HCEC 1CT (cell line): ENCODE results near the gene ARHGAP42.

Experiments used
- DNase-seq: peaks from one replicate; pipeline ENCODE4 v3.0.0-alpha.2; 2017

The ARHGAP42 gene

DNA sequence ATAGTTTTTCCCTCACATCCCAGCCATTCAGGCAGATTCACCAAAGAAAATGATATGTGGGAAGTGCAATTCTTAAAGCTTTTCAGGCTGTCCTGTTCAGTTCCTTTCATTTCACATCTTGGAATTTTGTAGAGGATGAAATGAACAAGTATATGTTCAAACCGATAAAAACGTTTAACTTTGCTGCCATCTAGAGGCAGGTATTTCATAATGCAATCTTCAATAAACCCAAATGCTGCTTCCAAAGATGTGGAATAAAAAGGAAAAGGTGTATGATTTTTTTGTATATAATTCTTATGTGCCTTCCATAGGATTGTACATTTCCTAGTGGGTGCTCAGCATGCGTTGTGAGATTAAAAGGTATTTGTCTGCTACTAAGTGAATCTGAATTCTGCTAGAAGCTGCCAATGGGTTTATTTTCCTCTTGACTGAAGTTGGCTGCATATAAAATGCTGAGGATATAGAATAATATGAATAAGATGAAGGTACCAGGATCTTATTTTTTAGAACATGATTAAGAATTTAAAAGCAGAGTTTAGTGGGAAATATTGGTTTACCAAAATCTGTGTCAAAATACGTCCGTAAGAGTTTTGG lies 243.2 kb downstream of the ARHGAP42 start:
- peak; percentile 67 for DNase-seq

DNA sequence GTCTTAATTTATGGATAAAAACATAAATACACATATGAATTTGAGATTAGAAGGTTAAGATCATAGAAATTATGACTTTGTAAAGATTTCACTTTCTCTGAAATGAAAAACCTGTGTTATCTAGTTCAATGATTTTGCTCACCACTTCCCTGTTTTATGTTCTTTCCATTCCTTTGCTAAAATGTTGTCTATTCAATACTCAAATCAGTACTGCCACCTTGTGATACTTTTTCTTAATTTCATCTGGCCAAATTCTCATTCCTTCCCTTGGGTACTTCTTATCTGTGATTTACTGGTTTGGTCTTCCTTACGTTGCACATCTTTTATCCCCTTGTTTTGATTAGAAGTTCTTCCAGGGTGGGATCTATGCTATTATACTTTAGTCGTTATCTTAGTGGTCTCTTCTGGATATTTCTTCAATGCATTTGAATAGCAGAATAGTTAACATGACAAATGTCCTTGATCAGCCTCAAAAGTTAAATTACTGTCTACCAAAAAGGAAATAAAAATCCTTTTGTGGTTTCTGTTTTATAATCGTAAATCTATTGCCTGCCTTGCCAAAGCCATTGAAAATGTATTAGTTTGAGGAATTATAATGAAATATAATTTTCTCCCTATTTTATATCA lies 245.5 kb downstream of the ARHGAP42 start:
- DNase-seq = peak; percentile 45

DNA sequence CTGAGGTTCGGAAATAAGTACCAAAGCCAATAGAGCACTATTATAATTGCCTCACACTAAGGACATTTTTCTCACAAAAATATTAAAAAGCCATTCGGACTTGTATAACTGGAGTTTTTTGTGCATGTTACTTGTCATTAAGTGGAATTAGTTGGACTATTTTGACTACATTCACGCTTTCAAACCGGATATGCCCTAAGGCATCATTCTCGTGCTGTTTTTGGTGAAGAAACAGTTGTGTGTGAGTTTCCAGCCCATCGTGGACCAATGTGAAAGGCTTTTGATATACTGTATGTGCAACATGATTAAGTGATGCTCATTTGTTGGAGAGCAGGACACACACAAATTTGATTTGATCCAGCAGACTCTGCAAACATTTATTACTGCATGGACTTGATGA lies 249.7 kb downstream of the ARHGAP42 start:
- no peak for DNase-seq

DNA sequence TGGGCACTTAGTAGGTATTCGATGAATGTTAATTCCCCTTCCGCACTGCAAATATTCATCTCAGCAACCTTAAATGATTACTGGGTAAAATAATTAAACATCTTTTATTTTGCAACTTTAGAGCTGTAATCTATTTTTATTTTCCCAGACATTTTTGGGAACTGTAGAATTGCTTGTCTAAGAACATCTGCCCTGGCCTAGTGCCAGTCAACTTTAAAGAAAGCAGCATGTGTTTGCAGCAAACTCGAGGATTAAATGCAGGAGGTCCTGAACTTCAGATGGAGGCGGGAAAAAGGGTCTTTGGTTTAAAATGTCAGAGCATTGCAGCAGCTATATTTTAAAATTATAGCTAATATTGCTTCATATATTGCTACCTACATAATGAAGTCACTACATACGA lies 252.5 kb downstream of the ARHGAP42 start:
- DNase-seq = no peak

DNA sequence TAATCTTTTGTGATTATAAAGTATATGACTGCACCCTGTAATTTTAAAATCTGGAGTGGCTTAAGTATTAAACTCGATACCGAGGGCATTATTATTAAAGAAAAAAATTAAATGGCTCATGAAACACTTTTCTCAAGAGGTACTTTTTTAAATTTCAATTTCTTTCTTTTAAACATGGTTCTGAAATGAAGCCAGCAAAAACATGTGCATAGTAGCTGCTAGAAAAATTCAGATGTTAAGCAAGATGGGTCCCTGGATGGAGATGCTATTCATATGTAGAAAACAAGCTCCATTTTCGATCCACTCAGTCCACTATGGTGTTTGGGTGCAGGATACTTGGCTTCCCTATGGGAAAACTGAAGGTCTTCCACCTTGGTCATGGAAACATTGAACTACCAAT lies 253.0 kb downstream of the ARHGAP42 start:
- no peak for DNase-seq

DNA sequence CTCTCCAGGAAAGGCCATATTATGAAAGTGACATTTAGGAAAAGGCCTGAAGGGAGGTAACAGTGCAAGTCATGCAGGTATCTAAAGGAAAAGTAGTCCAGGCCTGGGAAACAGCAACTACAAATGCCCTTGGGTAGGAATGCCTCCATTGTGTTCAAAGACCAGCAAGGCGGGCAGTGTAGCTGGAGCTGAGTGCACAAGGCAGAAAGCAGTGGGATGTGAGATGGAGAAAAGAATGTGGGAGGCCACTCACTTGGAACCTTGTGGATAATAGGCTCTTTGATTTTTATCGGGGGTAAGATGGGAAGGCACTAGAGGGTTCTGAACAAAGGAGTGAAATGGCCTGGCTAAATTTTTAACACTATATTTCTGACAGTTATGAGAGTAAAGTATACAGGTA lies 253.9 kb downstream of the ARHGAP42 start:
- no peak for DNase-seq

DNA sequence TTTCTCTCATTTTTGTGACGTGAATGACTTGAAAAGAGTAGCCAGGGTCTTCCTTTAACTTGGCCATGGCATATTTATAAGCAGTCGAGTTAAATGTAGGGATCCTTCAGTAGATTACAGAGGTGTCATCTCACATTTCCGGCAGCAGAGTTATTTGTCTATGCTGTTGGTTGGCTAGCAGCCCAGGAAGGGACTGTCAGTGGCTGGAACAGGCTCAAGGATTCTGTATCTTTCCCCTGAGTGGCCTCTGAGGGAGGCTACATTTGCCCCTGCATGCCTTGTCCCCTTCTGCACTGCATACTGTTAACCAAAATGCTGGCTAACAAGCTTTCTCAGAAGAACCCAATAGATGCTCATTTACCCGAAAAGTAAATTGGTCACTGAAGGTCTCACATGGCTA lies 254.9 kb downstream of the ARHGAP42 start:
- DNase-seq = peak; percentile 8

DNA sequence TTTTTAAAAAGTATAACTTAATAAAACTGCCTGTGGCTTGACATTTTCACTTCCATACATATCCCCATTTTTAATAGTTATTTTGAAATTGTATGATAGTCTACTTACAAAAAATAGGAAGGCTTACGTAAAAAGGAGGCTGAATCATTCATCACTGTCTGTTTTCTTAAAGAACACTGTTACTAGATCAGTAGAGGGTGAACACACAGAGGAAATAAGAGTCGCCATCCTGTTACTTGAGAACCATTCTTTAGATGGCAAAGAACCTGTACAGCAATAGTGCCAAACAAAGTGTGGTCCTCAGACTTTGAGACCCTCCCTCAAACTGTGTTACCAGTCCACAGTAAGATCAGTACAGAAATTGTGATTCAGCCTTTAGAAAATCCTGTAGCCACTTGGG lies 261.8 kb downstream of the ARHGAP42 start:
- no peak for DNase-seq

DNA sequence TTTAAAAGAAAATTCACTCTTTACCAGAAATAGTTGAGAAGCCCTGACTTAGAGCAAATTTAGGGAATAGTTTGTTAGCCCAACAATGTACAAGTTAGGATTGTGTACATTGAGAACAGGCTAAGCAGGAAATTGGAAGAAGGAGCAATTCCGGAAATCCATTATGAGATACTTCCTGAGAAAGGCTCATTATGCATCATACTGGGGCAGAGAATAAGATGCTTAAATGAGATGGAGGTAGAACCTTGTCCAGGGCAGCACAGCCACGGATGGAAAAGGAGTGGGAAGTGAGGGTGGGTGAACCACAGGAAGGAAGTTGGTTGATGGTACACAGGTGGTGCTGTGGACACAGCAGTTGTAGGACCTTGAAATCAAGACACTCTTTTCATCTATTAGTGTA lies 262.4 kb downstream of the ARHGAP42 start:
- DNase-seq = no peak

DNA sequence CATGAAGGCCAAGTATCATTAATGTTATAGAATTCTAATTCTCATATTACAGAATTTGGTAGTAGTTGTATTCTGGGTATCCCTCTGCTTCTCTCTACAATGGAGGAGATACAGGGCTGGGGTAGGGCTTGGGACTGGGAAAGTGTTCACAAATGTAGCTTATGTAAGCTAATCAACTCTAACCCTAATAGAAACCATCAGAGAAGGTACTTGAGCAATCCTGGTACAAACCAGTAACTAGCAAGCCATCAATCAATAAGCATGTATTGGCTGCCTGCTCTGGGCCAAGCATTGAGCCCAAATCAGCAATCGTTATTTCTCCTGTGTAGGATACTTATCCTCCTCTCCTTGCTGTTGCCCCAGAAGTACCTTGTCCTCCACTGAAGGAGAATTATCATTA lies 268.2 kb downstream of the ARHGAP42 start:
- DNase-seq = no peak

DNA sequence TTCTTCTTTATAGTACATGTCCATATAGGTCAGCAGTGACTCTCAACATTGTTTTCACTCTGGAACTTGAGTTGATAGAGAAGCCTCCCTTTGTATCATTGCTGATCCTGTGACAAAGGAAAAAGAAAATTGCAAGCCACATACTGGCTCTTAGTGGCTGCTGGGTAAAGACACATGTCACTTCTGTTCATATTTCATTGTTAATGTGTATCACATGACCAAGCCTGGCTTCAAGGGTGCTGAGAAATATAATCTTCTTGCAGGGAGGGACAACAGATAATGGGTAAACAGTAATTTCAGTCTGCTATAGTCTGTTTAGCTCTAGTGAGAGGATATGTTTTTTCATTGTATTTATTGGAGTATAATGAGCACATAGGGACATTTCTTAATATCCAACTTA lies 269.3 kb downstream of the ARHGAP42 start:
- no peak for DNase-seq

DNA sequence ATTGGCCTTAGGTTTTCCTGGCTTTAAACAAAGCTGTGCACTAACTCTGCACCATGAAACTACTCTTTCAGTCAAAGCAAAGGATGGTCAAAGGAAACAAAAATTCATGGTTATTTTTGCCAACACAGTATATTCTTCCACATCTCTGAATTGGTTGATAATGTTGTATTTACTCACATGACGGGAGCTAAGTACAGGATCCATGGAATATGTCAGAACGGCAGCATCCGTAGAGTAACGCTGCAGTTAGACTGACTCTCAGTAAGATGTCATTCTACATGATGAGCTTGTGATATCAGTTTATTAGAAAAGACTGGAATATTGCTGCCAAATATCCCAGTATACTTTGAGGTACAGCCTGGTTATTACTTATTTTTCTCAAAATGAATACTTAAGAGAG lies 270.4 kb downstream of the ARHGAP42 start:
- DNase-seq = no peak

DNA sequence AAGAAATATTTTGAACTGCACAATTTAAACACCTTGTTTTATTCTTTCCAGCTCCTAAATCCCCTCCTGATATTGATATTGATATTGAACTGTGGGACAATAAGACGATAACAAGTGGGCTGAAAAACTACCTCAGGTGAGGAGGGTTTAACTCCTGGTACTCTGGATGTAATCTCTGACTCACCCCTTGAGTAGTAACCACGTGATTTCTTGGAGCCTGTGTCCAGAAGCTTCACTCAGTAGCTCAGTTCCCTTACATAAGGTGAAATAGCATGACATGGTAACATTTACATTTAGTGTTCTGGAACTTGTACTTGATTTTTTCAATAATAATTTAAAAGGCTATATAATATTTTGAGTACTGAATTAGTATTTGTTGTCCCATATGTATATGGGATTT lies 274.5 kb downstream of the ARHGAP42 start:
- DNase-seq = peak; percentile 3

DNA sequence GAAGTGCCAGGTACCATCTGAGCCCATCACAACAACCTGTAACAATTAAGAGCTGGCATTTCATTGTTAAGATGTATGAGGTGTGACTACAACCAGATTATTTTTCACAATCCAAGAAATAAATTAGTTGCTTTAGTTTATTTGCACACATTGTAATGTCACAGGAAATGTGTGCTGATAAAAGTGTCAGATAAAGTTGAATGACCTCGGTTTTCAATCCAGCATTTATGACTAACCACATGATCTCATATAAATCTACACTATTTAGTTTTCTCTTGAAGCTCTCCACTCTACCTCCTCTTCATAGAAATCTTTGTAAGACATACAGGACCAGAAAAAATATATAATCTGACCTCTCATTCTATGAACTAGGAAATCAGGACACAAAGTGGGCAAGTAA lies 276.3 kb downstream of the ARHGAP42 start:
- DNase-seq = no peak

DNA sequence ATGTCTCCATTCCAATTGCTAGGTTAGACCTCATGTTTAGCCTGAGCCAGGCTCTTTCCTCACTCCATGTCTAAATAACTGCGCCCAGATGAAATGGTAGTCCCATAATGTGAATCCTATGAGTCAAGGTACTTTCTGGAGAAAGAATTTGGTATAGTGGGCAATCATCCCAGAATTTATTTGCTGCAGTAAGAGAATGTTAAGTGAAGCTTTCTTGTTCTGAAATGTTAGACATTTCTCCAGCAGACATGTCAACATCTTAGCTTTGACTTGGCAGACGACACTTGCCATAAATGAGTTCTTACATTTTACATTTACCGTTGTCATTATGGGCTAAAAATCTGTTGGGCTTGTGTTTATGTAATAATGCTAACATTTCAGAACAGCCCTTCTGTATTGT lies 277.3 kb downstream of the ARHGAP42 start:
- no peak for DNase-seq

DNA sequence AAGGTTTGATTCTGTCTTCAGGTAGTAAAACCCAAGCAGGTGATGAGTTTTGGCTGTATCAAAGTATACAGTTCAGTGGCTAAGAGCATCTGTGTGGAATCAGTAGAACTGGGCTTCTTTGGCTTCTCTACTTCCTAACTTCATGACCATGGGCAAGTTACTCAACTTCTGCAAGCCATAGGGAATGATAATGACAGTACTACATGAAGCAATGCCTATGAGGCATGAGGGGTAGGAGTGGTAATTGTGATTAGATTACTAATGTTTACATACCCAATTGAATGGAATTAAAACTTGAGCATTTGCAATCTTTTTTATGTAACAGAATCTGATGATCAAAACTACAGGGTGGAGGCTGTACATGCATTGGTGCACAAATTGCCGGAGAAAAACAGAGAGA lies 278.3 kb downstream of the ARHGAP42 start:
- no peak for DNase-seq

DNA sequence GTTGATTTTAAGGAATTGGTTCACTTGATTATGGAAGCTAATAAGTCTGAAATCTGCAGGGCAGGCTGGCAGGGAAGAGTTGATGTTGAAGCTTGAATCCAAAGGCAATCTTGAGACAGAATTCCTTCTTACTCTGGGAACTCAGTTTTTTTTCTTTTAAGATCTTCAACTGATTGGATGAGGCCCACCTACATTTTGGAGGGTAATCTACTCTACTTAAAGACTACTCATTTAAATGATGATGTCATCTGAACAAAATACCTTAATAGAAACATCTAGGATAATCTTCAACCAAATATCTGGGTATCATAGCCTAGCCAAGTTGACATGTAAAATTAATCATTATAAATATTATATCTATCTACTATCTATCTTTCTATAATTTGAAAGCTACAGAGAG lies 279.3 kb downstream of the ARHGAP42 start:
- DNase-seq = no peak

DNA sequence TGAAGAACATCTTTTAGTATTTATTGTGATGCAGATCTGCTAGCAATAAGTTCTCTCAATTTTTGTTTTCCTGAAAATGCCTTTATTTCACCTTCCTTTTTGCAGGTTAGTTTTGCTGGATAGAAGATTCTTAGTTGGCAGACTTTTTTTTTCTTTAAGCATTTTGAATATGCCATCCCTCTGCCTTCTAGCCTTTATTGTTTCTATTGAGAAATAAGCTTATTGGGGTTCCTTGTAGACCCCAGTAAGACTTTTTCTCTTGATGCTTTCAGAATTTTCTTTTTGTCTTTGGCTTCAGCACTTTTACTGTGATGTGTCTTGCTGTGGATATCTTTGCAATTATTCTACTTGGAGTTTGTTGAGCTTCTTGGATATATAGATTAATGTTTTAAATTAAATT lies 281.9 kb downstream of the ARHGAP42 start:
- no peak for DNase-seq

DNA sequence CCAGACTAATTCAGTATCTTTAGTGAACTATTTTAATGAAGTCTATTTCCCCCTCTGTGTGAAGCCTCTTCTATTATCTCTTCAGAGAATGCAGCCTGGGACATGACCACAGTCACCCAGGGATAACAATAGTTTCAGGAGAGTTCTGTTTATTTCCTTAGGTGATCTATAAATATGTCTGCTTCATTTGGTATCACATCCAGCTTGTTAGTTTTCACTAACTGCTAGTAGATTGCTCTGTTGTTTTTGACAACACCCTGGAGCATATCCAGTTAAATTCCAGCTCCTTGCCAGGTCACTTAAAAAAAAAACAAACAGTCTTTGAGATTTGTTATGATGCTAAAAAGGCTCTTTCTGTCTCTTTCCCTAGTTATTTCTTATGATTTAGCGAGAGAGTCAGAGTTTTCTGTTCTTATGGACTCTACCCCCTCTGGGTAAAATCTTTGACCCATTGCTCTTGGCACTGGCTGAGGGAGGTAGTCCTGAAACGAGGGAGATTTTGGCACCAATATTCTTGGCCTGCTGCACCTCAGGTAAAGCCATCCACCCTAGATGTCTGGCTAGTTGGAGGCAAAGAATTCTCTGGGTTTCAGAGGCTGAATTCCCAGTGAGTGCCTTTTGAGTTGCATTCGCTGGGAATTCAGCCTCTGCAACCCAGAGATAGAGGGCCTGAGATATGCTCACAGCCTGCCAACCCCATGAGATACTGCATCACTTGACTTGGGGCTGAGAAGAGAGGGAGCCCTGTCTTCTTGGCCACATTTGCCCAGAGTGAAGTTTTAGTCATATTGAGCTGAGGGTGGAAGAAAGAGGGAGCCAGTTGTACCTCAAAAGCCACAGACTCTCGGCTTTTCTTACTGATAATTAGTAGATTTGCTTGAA lies 283.4 kb downstream of the ARHGAP42 start:
- DNase-seq = no peak

DNA sequence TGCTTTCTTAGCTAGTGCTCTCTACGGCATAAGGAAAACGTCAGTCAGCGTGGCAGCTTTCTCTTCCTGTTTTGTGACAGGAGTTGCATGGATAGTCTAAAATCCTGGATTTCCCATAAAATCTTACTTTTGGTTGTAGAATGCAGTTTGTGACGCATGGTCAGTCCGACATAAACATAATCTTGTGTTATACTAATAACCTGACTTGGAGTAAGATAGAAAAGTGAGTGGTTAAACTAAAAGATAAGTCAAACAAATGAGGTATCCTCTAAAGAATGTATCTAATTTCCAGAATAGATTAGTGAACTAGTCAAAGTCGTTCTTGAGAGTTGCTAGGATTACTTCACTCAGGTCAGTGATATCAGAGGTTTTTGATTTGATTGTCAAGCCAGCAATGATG lies 285.0 kb downstream of the ARHGAP42 start:
- no peak for DNase-seq

DNA sequence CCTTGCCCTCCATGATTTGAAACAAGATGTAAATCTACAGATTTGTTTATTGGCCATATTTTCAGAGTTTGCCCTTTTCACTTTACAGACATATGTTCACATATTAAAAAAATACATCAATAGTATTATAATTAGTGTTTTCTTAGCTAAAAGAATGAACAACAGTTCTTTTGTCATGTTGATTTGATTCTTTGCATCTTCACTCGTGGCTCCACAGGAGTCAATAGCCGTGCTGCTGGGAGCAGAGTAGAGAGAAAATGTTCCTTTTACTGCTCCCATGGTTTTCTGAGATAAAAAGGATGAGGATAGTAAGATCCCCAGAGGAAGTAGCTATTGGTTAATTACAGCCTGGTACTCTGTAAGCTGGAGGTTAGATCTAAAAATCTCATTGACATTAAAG lies 291.4 kb downstream of the ARHGAP42 start:
- no peak for DNase-seq

DNA sequence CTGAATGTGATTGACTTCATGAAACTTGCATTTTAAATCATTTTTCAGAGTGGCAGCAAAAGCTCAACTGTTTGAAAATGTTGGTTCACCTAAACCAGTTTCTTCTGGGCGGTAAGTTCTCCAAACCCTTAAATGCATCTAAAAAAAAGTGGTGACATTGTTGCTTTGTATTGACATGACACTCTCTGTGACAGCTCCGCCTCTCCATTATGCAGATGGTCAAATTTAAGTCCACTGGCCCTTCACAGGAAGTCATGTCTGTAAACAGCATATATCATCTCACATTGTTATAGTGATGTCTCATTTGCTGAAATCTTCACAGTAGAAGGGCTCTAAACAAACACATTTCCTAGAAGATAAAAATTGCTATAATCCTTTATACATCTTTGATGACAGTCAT lies 291.9 kb downstream of the ARHGAP42 start:
- no peak for DNase-seq

DNA sequence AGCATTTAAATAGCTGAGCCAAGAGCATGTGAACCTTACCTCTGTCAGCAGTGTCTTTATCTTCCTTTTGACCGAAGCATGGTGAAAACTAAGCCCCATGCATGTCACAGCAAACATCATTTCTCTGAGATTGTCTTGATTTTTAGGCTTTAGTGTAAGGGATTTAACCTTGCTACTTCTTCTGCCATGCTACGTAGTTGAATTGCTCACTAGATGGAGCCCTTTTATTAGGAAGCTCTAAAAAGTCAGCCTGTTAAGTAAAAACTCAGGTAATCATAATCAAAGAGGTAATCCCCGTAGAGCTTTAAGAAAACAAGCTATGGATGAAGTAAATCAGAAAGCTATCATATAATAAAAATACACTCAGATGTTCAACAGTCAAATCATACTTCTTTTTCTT lies 293.1 kb downstream of the ARHGAP42 start:
- peak; percentile 8 for DNase-seq

DNA sequence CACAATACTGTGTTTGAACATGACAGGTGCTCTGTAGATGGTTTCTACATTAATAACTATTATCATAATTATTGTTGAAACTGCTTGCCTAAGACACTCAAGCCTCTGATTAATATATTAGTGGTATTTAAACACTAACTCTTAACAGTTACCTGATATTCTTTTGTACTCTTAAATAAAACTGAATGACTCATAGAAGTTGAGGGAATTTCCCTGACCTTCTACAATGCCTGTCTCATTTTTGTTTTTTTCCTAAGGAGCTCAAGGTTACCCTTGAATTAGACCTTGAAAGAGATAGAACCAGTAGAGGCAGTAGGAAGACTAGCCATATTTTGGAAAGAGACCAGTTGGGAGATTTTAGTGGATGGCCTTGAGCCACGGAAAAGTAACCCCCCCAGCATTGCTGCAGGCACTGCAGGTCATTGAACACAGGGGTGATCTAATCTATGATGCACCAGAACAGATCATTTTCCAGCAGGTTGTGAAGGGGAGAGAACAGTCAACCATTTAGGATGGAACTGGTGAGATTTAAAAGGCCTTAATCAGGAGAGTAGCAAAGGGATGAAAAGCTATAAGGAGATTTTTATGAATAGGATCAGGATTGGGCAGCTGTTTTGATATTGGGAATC lies 294.2 kb downstream of the ARHGAP42 start:
- DNase-seq = no peak
